Activated CD4-positive, alpha-beta T cell treated with anti-CD3 and anti-CD28 coated beads, Interleukin-2, amount 10 ng/mL, durations not matched to agents 7 days and 5 days (primary cell): ENCODE measurements around the gene MRGPRX2. TPM values are rescaled to one million over a fixed set of nuclear protein-coding genes. Genes with fewer than 3 reads are reported as not detected.

ENCODE experiments used
- CTCF ChIA-PET: fragments of 350-600 bp; sonication (Branson Sonifier 250); formaldehyde crosslinking; loops from one replicate; lab custom pipeline; 2021; ENCODE audit warnings: antibody characterized with exemption; lab: Charles Lee
- POLR2A ChIA-PET: fragments of 350-600 bp; sonication (Branson Sonifier 250); formaldehyde crosslinking; loops from one replicate; lab custom pipeline; 2021; ENCODE audit warnings: antibody characterized with exemption; lab: Charles Lee
- DNase-seq: peaks from one replicate; pipeline ENCODE4 v3.0.0-alpha.2; 2020
- H3K27ac Mint-ChIP-seq: one replicate; pipeline ENCODE4 v1.8.0; 2021; ENCODE audit warnings: mild to moderate bottlenecking, moderate library complexity, mixed read lengths
- H3K27me3 Mint-ChIP-seq: one replicate; pipeline ENCODE4 v1.8.0; 2021; ENCODE audit warnings: mixed read lengths
- H3K36me3 Mint-ChIP-seq: one replicate; pipeline ENCODE4 v1.8.0; 2021; ENCODE audit warnings: low read depth, mixed read lengths
- H3K4me1 Mint-ChIP-seq: one replicate; pipeline ENCODE4 v1.8.0; 2021; ENCODE audit warnings: mixed read lengths
- H3K4me3 Mint-ChIP-seq: one replicate; pipeline ENCODE4 v1.8.0; 2021; ENCODE audit warnings: mild to moderate bottlenecking, moderate library complexity, mixed read lengths
- H3K9me3 Mint-ChIP-seq: one replicate; pipeline ENCODE4 v1.8.0; 2021; ENCODE audit warnings: mixed read lengths
- total RNA-seq, 2 experiments: library from RNA; stranded (reverse); gene quantifications; one replicate each; pipeline ENCODE4 v1.2.3, GENCODE V29; 2021

The MRGPRX2 gene
- total RNA-seq, 2 experiments from 2014 or later, result not detected

DNA sequence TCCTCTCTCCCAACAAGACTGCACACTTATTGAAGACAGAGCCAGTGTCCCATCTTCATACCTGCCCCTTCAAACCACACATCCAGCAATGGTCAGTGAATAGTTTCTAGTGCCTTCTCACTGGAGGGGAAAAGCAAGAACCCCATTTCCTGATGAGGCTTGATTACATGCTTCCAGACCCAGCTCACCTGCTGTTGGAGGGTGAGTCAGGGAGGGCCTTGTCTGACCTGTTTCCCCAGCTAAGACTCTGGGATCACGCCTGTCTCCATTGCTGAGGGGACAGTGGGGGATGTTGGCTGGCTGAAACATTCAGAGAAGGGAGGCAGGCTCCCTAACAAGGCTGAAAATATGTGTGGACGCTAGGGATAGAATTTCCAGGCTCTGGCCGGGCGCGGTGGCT, 28.9 kb upstream of the MRGPRX2 start:
- Mint-ChIP-seq H3K4me3 (no peak overlapping the region), H3K36me3 (no peaks in the 10 kb centered on the region), H3K27me3 (peaks cover 20% of the 10 kb centered on the region), H3K4me1 (no peaks in the 10 kb centered on the region), H3K9me3 (no peaks in the 10 kb centered on the region), H3K27ac (no peak overlapping the region)
- POLR2A ChIA-PET, result interaction anchor here (0.5 kb wide), 1 partner anchor 1741 kb away, joined by 3 read pairs; no protein-coding TSS in a partner anchor
- CTCF ChIA-PET, result interaction anchor here (1.7 kb wide), 1 partner anchor 12 kb away, joined by 3 read pairs; no protein-coding TSS in a partner anchor
- no peak for DNase-seq

GRCh38 chr11:19088791-19089190, 28.3 kb upstream of the MRGPRX2 start:
- ChIA-PET CTCF (interaction anchor here (1.7 kb wide), 1 partner anchor 12 kb away, joined by 3 read pairs; no protein-coding TSS in a partner anchor), POLR2A (interaction anchor here (0.5 kb wide), 1 partner anchor 1740 kb away, joined by 3 read pairs; no protein-coding TSS in a partner anchor)
- Mint-ChIP-seq H3K36me3 (no peaks in the 10 kb centered on the region), H3K27me3 (peaks cover 17% of the 10 kb centered on the region), H3K4me3 (no peak overlapping the region), H3K27ac (no peak overlapping the region), H3K4me1 (no peaks in the 10 kb centered on the region), H3K9me3 (no peaks in the 10 kb centered on the region)
- DNase-seq, result no peak

DNA sequence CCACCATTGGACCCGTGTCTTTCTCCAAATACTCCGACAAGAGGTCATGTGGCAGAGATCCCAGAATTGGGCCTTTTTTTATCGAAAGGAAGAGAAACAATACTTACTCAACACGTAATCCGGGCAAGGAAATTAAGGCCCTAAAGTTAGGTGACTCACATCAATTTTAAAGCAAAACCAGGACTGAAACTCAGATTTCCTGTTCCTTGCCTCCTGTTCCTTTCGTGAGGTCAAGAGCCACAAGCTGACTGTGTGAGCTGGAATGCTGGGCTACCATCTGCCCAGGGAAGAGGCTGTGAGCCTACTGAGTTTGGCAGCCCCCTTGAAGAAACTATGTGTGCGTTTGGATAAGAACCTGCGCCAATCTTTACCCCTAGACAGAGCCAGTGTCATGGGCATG, 27.1 kb upstream of the MRGPRX2 start:
- Mint-ChIP-seq H3K27ac (no peak overlapping the region), H3K4me1 (no peaks in the 10 kb centered on the region), H3K27me3 (peaks cover 9% of the 10 kb centered on the region), H3K9me3 (no peaks in the 10 kb centered on the region), H3K36me3 (no peaks in the 10 kb centered on the region), H3K4me3 (no peak overlapping the region)
- ChIA-PET POLR2A (no interaction called here), CTCF (no interaction called here)
- DNase-seq, result no peak

DNA sequence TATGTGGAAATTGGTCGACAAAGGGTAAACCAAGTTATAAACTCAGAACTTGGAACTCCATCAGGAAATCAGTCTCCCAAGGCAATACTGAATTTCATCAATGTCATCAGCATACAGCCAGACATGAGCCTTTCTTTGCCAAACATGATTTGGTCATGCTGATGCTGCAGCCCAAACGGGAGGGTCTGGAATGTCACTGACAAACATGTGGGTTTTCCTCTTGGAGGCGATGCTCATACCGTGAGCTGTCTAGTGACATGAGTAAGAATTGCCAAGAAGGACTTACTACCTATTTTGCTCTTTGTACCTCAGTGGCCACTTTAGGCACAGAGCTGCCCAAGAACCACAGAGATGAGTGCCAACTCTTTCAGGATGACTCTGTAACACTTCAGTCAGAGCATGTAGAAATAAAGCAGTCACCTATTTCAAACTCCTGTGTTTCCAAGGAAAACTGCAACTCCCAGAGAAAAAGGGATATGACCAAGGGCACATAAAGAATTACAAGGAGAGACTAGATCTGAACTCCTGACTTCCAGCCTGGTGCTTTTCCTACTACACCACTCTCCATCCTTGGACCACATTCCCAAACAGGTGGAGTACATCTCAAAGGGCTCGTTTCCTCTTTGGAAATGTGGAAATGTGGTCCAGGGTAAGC, 24.3 kb upstream of the MRGPRX2 start:
- no peaks in the 10 kb centered on the region for H3K9me3 Mint-ChIP-seq
- ChIA-PET POLR2A (no interaction called here), CTCF (interaction anchor here (0.7 kb wide), 1 partner anchor 123 kb away, joined by 3 read pairs; no protein-coding TSS in a partner anchor)
- H3K27ac Mint-ChIP-seq, result no peak overlapping the region
- H3K27me3 Mint-ChIP-seq, result peaks cover 3% of the 10 kb centered on the region
- no peaks in the 10 kb centered on the region for H3K4me1 Mint-ChIP-seq
- no peak overlapping the region for H3K4me3 Mint-ChIP-seq
- no peaks in the 10 kb centered on the region for H3K36me3 Mint-ChIP-seq
- no peak for DNase-seq

- POLR2A ChIA-PET, result no interaction called here
- Mint-ChIP-seq H3K4me3 (no peak overlapping the region), H3K27ac (no peak overlapping the region), H3K36me3 (no peaks in the 10 kb centered on the region), H3K9me3 (no peaks in the 10 kb centered on the region), H3K27me3 (peaks cover 10% of the 10 kb centered on the region), H3K4me1 (no peaks in the 10 kb centered on the region)
- no peak for DNase-seq
- CTCF ChIA-PET, result no interaction called here
These were observed 22.6 kb upstream of the MRGPRX2 start for GRCh38 chr11:19083166-19083565.

- Mint-ChIP-seq H3K4me3 (no peak overlapping the region), H3K27me3 (peaks cover 13% of the 10 kb centered on the region), H3K36me3 (no peaks in the 10 kb centered on the region), H3K9me3 (no peaks in the 10 kb centered on the region), H3K27ac (no peak overlapping the region), H3K4me1 (no peaks in the 10 kb centered on the region)
- no peak for DNase-seq
- POLR2A ChIA-PET, result no interaction called here
- CTCF ChIA-PET, result interaction anchor here (1.1 kb wide), 1 partner anchor 30 kb away, joined by 3 read pairs; no protein-coding TSS in a partner anchor
These were observed 20.1 kb upstream of the MRGPRX2 start for GRCh38 chr11:19080579-19080993.

- CTCF ChIA-PET, result interaction anchor here (0.9 to 1.1 kb wide), 2 partner anchors 12 to 31 kb away, joined by 3 read pairs; no protein-coding TSS in a partner anchor
These were observed 19.3 kb upstream of the MRGPRX2 start for GRCh38 chr11:19079643-19080440.

GRCh38 chr11:19077965-19078364, 17.4 kb upstream of the MRGPRX2 start:
- ChIA-PET POLR2A (no interaction called here), CTCF (interaction anchor here (1.3 to 1.6 kb wide), 3 partner anchors 15 to 476 kb away, joined by 3 to 5 read pairs (median 4); no protein-coding TSS in a partner anchor)
- Mint-ChIP-seq H3K4me3 (no peak overlapping the region), H3K36me3 (no peaks in the 10 kb centered on the region), H3K9me3 (no peaks in the 10 kb centered on the region), H3K4me1 (no peaks in the 10 kb centered on the region), H3K27me3 (peaks cover 13% of the 10 kb centered on the region), H3K27ac (no peak overlapping the region)
- no peak for DNase-seq

More at GRCh38 chr11:19079643-19080440, 19.3 kb upstream of the MRGPRX2 start:
- Mint-ChIP-seq H3K4me3 (no peak overlapping the region), H3K36me3 (no peaks in the 10 kb centered on the region), H3K27me3 (peaks cover 13% of the 10 kb centered on the region), H3K27ac (no peak overlapping the region), H3K4me1 (no peaks in the 10 kb centered on the region), H3K9me3 (no peaks in the 10 kb centered on the region)
- POLR2A ChIA-PET, result no interaction called here
- DNase-seq, result no peak

DNA sequence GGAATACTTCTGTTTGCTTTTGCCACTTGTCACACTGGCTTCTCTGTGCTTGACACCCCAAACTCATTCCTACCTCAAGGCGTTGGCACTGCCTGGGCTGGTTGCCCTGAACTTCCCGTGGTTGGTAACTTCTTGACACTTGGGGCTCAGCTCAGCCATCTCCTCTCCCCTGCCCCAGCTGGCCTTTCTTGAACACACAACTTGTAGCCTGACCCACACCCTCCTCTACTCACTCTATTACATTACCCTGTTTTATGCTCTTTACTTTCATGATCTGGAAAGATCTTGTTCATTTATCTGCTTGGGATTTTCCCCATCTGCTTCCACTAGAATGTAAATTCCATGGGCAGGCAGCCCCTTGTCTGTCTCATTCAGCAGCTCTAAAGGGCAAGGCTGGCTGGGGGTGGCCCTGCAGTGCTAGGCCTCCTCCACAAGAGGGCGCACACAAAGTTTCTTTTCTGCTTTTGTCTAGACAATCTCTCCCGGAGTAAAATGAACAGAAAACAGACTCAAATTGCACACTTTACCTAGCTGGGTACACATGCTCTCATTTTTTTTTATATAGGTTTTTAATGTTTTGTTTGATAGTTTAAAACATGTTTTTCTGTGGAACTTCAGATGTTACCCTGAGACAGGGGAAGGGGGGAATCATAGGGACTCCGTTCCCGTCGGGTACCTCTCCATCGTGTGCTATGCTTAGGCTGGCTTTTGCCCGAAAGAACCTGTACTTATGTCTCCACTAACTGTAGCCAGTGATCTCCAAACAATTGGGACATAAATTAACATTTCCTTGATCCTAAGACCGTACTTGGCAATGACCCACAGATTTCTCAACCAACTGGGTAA, 16.4 kb upstream of the MRGPRX2 start:
- CTCF ChIA-PET, result interaction anchor here (1.0 to 1.6 kb wide), 6 partner anchors 12 to 477 kb away, joined by 3 to 5 read pairs (median 3); no protein-coding TSS in a partner anchor
- POLR2A ChIA-PET, result no interaction called here
- DNase-seq, result peak; percentile 67
- Mint-ChIP-seq H3K4me3 (no peak overlapping the region), H3K27ac (no peak overlapping the region), H3K4me1 (no peaks in the 10 kb centered on the region), H3K36me3 (no peaks in the 10 kb centered on the region), H3K27me3 (peaks cover 13% of the 10 kb centered on the region), H3K9me3 (no peaks in the 10 kb centered on the region)

GRCh38 chr11:19075636-19076035, 15.1 kb upstream of the MRGPRX2 start:
- Mint-ChIP-seq H3K4me1 (peaks cover 4% of the 10 kb centered on the region), H3K27ac (no peak overlapping the region), H3K36me3 (no peaks in the 10 kb centered on the region), H3K9me3 (no peaks in the 10 kb centered on the region), H3K4me3 (no peak overlapping the region), H3K27me3 (peaks cover 13% of the 10 kb centered on the region)
- no peak for DNase-seq
- CTCF ChIA-PET, result interaction anchor here (0.7 kb wide), 1 partner anchor 492 kb away, joined by 3 read pairs; no protein-coding TSS in a partner anchor
- POLR2A ChIA-PET, result no interaction called here

DNA sequence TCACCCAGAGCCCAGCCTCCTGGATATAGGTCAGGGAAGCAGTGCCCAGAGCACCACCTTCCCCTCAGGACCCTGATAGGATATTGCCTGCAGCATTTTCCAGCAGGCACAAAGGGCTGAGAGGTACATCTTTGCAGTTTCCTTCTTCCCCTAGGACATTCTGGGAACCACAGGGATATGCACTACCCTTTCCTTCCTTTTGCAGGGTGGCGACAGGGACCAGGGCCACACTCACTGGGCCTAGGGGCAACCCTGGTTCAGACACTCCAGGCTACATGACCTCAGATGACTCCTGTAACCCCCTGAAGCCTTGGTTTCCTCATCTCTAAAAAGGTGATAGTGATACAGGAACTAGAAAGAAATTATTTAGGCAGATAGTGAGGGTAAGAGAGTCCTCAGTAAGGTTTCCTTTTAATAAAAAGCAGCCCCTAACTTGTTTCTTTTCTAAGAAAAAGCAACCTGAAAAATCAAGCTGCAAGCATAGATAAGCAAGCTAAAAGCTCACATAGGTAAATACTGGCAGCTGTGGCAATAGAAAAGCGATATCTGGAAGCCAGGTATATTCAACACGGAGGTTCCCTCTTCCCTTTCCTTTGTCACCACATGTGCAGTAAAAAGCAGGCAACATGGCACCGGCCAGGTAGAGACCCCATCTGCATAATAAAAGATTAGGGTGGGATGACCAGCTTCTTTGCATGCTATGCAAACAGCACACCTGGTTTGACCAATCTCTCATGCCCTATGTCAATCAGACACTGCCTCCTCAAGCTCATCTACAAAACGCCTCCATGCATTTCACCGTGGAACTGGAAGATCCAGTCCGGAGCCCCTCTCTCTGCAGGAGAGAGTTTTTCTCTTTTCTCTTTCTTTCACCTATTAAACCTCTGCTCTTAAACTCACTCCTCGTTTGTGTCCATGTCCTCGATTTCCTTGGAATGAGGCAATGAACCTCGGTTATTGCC, 13.2 kb upstream of the MRGPRX2 start:
- no peak for DNase-seq
- CTCF ChIA-PET, result no interaction called here
- no peaks in the 10 kb centered on the region for H3K36me3 Mint-ChIP-seq
- POLR2A ChIA-PET, result no interaction called here
- peaks cover 7% of the 10 kb centered on the region for H3K27me3 Mint-ChIP-seq
- H3K27ac Mint-ChIP-seq, result no peak overlapping the region
- H3K4me1 Mint-ChIP-seq, result peaks cover 4% of the 10 kb centered on the region
- H3K4me3 Mint-ChIP-seq, result no peak overlapping the region
- no peaks in the 10 kb centered on the region for H3K9me3 Mint-ChIP-seq
